GM12873 (cell line): ENCODE measurements around the gene CDCA4.
A peak's percentile ranks its signal among the peaks of the same experiment; 100 is the strongest.

Source experiments
- CTCF ChIP-seq: IDR thresholded peaks from 2 replicates; pipeline ENCODE4 v1.5.1; 2012; ENCODE audit warnings: low read depth, mild to moderate bottlenecking, moderate library complexity, low read length, control low read depth; ENCODE audit not compliant: insufficient read depth; ENCODE audit errors: missing control alignments

Gene CDCA4

DNA sequence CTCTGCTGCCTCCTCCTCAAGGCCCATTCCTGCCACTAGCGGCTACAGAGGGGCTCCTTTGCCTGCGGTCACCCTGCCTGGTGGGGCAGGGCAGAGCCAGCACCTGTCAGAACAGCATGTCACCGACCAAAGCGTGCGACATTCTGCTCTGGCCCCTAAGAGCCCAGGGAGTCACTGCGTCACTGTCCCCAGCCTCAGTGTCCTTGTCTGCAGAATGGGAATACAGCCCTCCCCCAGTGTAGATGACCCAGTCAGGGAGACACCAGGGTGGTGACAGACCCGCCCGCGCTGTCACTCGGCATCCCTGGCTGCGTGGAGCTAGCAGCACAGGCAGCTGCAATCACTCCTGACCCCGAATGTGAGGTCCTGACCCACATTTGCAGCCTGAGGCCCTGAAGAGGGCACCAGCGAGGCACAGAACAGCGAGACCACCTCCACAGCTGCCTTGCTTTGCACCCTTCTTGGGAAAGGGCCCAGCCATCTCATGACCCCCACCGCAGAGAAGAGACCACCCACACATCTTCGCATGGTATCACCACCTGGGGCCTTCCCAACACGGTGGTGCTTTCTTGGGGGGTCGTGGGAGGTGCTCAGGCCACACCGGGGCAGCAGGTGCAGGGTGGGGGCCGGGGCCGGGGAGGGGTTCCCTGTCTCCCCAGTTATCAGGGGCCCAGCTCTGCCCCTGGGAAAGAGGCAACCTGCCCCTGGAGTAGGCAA, 45.2 kb downstream of the CDCA4 start:
- peak; percentile 57 for TF ChIP-seq CTCF

GRCh38 chr14:104974665-104975390, 46.1 kb downstream of the CDCA4 start:
- TF ChIP-seq CTCF: no peak

GRCh38 chr14:104974146-104974541, 46.7 kb downstream of the CDCA4 start:
- TF ChIP-seq CTCF: no peak

- no peak for TF ChIP-seq CTCF
Measured at GRCh38 chr14:104973385-104974145, 47.3 kb downstream of the CDCA4 start.

GRCh38 chr14:104973135-104973384, 47.8 kb downstream of the CDCA4 start:
- no peak for TF ChIP-seq CTCF

DNA sequence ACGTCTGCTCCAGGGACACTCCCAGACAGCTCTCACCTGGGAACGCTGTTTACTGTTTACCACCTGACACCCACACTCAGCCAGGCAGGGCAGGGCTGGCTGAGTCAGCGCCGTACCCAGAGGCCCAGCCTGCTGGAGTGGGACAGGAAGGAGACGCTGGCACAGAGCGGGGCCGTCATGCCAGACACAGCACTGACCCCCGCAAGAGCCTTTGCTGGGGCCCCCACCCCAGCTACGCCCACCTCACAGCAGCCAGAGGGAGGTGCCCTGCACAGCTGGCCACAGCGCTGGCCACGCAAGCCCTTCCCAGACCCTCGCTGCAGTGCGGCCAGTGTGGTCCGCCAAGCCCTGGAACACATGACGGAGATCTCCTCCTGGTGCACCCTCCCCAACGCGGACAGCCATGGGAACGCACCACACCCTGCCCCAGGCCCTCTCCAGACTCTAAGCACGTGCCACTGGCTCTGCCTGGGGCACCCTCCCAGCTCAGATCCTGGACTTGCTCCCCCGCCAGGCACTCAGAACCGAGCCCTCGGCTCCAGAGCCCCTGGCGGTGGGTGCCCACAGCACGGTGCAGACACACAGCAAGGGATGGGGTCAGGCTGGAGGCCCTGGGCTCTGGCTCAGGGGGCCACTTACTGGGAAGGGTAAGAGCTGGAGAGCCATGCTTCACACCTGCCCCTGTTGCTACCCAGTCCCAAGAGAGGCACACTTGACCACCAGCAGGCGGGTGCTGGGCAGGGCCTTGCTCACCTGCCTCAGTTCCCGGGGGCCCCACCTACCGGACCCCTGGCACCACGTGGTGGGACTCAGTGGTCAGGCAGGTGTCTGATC, 48.4 kb downstream of the CDCA4 start:
- TF ChIP-seq CTCF: no peak
